SIG-M5 (cell line): ENCODE measurements around the gene TRPM3.

Experiments used
- DNase-seq: peaks from one replicate; lab custom pipeline; 2025; lab: John Stamatoyannopoulos, UW

TRPM3 gene

DNA sequence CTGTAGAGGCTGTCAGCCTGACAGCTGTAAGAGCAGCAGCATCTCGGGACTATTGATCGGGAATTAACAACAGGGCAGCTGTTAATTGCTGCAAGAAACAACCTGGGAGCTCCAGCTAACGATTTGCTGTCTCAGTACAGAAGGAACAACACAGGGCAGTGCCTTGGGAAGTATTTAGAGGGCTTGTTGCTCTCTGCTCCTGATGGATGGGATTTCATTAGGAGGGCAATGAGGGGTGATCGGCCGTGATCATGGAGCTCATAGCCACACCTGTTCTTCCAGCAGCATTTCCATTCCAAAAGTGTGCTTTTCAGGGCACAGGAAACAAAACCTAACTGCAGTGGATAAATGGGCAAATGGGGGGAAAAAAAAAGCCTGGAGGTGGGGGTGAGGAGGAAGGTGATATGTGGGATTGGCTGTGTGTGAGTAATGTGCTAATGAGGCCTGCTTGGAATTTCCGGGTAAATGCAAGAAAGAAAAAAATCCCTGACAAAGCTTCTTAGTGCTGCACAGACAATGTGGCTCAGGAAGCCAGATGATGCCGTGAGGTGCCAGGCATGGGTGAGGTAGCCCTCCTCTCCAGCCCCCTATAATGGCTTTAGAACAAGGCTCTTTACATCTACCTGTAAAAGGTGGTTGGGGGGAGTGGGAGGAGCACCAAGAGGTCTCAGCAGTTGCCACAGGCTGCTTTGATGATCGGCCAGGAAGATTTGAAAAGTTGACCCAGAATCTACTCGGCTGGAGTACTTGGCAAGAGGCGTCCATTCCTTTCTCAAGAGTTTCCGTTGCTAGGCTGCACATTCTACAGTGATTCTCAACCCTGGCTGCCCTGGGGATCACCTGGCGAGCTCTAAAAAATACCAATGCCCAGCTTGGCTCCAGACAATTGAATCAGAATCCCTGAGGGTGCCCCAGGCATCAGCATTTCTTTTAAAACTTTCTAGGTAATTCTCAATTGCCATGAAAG is 567.4 kb downstream of the TRPM3 start:
- DNase-seq, result no peak

DNA sequence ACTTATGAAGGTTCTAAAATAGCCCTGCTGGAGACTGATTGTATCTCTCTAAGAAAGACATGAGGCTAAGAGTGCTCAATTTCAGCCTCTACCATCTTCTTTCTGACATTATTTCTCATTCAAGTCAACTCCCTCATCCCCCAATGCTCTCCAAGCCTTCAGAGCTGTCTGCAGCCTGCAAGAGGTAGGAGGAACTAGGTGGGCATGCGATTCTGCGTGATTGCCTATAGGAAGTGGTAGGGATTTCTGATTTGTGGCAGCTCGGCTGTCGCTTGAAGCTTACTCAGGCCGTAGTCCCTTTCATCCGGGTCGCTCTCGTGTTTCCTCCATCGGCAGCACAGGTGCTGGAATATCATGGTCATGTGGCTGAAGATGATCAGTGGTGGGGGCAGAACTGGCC is 568.9 kb downstream of the TRPM3 start:
- DNase-seq, result no peak

DNA sequence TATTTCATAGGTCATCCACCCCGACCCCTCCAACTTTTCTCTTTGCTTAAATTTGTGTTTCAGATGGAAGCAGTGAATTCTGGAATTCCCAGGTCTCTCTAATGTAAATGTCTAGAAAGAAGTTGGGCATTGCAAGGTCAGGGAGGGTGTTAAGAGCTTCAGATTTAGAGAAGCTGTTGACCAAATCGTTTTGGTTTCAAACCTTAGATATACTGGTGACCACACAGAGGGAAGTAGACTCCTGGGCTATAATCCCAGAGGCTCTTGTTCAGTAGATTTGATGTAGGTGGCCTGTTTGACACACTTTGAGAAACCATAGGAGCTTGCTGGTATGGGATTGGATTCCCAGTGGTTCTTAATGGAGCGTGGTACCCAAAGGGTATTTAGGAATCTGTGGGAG is 569.6 kb downstream of the TRPM3 start:
- no peak for DNase-seq

DNA sequence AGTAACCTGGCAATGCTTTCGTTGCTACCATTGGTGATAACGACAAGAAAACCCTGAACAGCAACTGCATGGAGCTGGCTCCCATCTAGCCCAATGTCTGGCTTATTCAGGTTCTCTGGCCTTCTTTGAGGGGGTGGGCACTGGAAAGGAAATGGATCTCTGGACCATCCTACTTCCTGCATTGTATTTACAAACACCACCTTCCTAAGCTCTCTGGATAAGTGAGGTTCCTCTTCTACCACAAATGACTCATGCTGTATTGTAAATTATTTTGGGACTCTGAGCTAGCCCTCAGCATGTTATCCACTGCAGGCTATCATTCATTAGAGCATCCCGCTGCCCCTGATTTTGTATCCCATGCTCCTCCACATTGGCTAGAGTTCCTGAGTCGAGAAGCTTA is 570.0 kb downstream of the TRPM3 start:
- no peak for DNase-seq

DNA sequence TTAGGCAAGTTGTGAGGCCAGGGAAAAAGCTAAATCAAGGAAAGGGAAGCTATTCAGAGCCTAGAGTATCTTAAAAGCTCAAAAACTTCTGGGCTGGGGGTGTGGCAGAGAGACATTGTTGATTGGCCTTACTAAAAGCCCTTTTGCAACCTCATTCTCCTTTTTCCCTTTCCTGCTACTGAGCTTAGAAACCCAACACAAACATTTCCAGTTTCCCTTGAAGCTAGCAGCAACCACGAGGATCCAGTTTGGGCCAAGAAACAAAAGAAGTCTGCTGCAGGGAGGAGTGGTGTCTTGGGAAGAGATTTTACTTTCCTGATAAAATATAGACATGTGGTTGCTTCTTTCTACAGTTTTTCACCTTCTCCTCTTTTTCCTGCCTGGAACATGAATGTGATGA is 571.5 kb downstream of the TRPM3 start:
- DNase-seq, result no peak

DNA sequence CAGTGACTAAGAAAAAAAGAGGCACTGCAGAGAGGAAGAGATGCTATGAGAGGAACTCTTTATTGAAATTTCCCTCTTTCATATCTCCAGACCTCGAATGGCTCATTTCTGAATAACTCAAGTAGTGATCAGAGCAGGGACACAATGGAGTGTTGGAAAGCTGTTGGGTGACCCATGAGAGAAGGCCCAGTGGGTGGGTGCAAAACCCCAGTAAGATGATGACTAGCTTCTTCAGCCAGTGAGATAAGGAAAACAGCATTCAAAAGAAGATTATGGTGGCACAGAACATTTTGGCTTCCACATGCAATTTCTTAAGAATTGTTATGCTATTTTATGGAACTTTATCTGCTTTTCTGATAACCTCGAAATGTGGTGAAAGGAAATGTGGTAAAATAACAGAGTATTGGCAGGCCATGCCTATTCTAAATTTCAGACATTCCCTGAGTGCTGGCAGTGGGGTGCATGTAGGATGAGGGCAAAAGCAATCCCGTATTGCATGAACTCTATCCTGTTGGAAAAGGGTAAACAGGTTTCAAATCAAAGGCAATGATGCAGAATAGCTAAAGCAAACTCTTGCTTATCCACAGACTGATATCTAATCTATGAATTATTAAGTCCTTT is 579.0 kb downstream of the TRPM3 start:
- DNase-seq, result no peak

DNA sequence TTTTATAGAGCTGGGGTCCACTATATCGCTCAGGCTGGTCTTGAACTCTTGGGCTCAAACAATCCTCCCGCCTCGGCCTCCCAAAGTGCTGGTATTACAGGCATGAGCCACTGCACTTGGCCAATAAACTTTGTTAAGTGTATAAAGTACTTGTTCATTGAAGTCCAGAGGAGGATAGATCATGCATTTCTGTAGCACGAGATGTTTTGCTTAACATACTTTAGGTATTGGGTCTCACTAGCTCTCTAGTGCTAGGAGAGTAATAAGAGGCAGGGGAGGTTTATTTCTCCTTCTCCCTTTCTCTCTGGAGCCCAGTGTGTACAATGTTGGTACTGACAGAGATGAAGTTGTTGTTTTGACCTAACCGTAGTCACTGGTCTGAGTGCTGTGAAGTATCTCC is 581.4 kb downstream of the TRPM3 start:
- DNase-seq, result no peak

DNA sequence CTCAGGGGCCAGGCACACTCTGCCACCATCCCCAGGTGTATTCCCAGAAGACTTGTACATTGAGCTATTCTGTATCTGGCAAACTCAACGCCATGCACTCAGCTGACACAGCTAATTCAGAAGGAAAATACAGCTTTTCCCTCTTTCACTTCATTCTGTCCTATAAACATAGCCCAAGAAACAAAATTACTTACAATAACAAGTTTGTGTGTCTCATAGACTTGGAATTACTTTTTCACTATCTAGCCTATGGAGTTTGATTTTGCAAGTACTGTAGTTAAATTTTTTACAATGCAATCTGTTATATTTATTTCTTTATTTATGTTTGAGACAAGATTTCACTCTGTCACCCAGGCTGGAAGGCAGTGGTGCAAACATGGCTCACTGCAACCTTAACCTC is 581.9 kb downstream of the TRPM3 start:
- DNase-seq, result no peak

DNA sequence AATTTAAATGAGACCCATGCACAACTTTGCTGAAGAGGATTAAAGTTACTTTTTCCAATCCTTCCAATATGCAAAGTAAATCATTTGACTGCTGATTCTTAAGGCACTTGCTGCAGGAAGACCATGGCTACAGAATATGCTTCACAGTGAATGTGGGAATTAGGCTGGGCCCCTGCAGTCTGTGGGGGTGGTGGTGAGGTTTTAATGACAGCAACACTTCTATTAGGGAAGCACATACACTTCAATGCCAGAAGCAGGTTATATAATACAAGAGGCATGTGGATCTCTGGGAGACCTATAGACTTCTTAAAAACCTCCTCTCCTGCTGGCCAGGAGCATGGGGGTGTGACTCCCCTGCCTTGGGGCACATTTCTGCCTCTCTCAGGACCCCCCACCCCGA is 582.4 kb downstream of the TRPM3 start:
- no peak for DNase-seq

DNA sequence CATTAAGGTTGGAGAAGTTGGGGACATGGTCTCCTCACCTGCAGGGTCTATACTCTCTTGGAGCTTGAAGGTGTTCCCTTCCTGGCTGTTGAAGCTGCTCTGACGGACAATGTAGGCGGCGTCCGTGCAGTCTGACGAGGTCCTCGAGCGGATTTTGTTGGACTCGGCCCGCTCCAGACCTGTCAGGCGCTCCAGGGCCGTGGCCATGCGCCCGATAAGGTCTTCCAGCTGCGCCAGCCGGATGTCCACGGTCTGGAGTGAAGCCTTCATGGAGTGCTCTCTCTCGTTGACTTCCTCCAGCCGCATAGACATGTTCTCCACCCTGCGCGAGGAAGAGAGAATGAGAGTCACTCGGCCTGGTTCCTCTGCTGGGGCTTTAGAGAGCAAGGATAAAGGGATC is 584.3 kb downstream of the TRPM3 start:
- DNase-seq, result no peak

DNA sequence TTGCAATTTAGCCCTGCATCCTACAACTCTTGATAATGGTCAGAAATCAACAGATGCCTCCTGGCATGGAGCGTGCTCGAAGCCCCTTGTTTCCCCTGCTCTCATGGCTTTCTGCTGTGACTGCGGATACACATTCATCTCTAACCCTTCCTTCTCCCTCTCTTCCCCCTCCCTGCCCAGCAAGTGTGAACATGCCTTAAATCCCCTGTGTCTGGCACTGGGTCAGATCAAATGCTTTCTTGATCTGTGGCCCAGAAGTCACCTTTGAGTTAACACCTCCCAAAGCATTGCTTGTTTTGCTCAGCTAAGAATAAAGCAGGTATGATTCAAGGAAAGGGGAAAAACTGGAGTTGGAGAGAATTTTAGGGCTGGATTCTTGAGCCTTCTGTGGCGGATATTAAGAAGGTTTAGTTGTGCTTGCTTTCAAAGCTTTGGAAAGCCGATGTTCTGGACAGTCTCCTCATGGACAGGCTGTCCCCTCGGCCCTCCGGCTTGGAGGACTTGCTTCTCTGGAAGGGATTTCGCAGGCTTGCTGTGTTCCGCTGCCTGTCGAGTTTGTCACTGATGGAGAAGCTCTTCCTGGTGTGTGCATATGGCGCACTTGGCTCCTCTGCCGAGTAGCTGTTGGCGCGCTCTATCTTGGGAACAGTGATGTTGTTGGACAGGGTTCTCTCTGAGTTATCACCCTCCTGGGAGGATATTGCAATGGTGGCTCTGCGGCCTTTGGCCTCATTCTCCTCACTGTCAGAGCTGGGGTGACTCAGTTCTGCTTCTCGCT is 585.7 kb downstream of the TRPM3 start:
- DNase-seq, result no peak

DNA sequence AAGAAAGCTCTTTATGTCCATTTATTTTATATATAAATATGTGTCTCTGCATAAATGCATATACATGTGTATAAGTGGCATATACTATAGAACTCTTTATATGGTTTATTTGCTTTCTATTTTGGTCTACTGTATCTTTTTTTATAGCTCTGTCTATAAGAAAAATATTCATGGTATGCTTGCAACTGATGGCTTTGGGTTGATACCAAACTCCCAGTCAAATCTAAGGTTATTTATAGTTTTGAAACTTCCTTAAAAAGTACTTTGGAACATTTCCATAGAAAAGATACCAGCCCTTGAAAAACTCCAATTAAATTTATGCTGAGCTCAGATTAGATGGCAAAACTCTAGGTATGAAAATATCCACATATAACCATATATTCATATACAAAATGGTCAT is 587.0 kb downstream of the TRPM3 start:
- no peak for DNase-seq

DNA sequence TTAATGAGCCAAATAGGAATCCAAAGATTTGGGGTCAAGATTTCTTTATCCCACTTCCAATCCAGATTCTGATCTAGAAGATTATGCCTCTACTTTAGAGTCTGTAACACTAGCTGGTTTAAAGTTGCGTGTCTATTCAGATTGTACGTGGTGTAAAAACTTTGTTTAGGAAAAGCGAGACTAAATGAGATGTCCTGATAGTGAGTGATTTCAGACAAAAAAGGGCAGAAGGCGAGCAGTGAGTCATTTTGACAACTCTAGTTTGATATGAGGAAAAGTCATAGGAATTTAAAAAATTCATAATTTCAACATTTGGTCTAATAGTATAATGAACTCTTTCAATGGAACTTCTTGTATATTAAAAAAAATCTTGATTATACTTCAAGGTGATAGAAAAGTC is 587.4 kb downstream of the TRPM3 start:
- DNase-seq, result no peak

DNA sequence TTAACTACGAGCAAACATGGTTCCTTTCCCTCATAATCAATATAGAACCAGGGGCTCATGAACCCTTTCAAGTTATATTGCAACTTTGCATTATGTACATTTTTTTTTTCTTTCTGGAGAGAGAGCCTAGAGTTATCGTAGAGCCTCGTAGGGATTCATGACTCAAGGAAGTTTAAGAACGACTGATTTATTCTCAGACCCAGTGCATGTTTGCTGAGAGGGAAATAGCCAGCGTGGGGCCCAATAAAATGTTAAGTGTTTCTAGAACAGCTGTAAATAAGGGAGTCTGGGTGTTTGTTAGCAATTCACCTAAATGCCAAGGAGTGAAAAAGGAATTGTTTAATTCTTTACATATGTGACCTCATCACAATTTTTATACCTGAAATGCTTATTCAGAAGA is 587.9 kb downstream of the TRPM3 start:
- no peak for DNase-seq

DNA sequence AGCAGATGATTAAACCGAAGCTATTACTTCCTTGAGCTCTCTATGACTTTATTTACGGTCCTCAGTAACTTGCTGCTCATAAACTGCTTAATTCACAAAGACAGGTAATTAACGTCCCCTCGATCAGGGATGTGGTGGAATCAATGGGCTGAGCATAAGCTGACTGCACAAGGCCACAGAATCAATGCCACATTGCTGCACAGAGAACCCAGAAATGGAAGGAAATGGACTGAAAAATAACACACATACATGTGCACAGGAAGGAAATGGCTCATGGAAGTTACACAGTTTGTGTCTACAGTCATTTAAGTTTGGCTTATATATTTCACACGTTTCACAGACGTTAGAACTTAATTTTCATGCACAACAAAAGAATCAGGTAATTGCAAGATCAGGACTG is 588.7 kb downstream of the TRPM3 start:
- no peak for DNase-seq

DNA sequence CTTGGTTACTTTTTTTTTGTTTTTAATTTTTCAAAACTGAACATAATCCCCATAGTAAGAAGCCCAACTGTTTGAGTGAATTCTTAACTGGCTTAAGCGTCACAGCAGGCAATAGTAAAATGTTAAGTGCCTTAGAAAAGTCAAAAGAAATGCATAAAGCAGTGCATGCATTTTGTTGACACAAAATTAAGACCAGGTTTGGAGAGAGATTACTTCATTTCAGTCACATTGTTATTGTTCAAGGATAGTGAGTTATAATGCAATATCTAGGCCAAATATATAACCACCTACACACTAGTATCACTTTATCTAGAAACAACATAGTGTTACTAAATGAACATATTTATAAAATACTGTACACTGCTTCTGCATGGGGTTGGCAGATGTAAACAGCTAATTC is 590.1 kb downstream of the TRPM3 start:
- DNase-seq, result no peak

DNA sequence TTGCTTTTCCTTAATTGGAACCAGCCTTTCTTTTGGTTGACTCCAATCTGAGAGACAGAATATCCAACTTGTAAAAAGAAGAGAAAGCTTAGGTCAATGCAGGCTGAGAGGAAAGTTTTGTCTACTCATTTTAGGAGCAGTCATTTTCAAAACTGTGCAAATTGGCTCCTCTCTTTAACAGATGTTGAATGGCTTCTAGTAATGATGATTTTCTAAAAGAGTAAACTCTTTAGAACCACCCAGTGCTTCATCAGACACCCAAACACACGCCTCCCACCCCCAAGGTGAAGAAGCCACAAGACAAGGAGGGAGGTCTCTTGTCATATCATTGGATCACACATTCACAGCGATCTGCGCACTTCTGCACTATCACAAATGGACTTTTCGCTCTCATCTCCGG is 590.7 kb downstream of the TRPM3 start:
- DNase-seq, result no peak

DNA sequence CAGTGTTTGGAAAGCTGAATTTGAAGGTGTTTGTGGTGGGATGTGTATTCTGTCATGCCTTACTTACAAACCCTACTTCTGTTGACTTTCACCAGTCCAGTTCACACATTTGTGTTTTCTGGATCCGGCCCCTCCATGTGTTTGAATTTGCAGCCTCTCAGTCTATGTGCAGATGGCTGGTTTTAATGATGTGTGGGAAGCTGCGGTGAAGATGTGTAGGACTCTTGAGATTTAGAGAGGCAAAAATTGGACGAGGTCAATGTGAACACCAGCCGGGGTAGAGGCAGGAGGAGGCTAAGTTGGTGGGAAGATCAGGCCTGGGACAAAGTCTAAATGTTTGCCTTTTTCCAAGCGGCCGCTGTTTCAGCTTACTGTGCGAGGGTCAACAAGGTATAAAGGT is 591.6 kb downstream of the TRPM3 start:
- no peak for DNase-seq

DNA sequence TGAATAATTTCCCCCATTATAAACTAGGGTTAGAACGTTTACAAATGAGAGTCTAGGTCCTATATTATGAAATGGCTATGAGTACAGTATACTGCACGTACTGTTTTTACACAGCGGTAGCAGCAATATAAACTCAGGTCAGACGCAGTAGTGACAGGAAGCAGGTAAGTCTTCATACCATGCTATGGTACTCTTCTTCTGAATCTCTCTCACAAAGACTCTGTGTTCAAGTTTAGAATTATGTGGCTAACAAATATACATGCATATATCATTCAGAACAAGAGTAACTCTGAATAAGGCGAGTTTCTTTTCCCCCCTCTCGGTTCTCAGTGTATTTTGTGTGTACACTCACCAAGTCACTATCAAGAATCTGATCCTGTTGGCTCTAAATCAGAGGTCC is 592.0 kb downstream of the TRPM3 start:
- DNase-seq, result no peak

DNA sequence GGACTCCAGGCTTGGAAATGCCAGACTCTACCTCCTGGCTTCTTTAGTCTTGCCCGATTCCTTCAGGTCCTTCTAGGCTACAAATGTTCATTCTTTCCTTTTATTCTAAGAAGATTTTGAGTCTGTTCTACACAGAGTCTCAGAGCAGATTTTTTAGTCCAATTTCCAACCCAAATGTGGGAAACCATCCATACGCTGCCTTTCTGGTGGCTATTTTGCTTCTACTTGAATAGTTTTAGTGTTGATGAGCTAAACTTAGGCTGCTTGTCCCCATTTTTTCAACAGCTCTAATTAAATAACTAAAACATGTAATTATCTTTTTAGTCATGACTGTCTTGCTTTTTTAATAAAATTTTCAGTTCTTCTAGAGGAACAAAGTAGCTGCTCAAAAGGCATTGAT is 594.5 kb downstream of the TRPM3 start:
- no peak for DNase-seq

DNA sequence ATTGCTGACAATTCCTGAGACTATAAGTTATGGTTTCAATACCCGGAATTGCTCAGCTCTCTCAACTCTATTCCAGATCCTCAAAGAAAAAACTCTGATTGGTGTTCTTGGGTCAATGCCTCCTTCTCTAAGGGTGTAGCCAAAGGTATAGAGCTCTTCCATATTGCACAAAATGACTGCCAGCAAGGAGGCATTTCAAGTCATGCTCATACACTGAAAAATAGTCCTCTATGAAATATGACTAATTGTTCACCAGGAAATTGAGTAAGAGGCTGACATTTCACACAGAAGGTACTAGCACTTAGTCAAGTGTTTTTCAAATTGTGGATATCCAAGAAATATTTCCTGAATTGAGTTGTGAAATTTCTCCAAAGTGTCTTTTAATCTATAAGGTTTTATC is 595.9 kb downstream of the TRPM3 start:
- DNase-seq, result no peak

DNA sequence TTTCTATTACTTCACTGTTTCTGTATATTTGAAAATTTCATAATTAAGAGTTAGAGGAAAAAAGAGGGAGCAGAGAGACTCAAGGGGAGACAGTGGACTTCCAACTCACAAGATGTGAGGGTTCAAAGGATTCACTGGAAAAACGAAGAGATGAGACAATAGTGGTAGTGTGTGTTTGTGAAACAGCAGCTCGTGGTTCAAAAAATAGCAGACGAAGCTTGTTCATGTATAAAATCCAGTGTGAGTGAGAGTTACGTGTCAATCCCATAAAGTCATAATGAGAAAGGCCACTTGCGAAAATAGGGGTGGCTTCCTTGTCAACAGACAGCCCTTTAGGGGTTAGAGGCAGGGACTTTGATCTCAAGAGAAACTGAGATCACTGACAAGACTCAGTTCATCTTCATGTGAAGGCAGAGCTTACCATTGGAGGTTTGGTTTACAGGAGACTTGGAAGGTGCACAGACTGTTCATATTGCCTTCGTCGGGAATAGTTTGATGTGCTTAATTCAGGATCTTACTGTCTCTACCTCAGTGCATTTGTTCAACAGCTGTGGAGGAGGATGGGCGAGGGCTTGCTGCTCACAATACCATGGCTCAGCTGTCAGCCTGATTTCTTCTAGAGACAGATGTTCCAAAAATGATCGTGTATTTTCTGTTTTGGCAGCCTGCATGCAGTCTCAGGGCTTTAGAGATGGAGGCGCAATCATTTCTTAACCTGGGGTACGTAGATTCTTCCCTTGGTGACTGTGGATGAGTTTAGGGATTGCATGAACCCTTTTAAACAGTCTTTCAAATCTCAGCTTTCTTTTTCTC is 601.3 kb downstream of the TRPM3 start:
- DNase-seq, result no peak
